ENCODE data around the gene CACNA1I.

The CACNA1I gene

GRCh38 chr22:39597236-39597869 is 26.8 kb downstream of the CACNA1I start:
- DNase-seq (ENCODE audit: low spot score), result no peak

GRCh38 chr22:39598017-39598965 is 27.7 kb downstream of the CACNA1I start:
- DNase-seq (ENCODE audit: low spot score), result peak; percentile 47

GRCh38 chr22:39600491-39601179 is 30.1 kb downstream of the CACNA1I start:
- DNase-seq (ENCODE audit: low spot score), result no peak

GRCh38 chr22:39601180-39601535 is 30.6 kb downstream of the CACNA1I start:
- no peak for DNase-seq (ENCODE audit: low spot score)

GRCh38 chr22:39603345-39603744 is 32.8 kb downstream of the CACNA1I start:
- DNase-seq (ENCODE audit: low spot score), result no peak

GRCh38 chr22:39610246-39610645 is 39.7 kb downstream of the CACNA1I start:
- no peak for DNase-seq (ENCODE audit: low spot score)

GRCh38 chr22:39610766-39611165 is 40.2 kb downstream of the CACNA1I start:
- DNase-seq (ENCODE audit: low spot score), result no peak

- DNase-seq (ENCODE audit: low spot score), result no peak
Measured at GRCh38 chr22:39611360-39611759, 40.8 kb downstream of the CACNA1I start.

GRCh38 chr22:39612811-39613548 is 42.4 kb downstream of the CACNA1I start:
- no peak for DNase-seq (ENCODE audit: low spot score)

GRCh38 chr22:39613549-39613921 is 43.0 kb downstream of the CACNA1I start:
- DNase-seq (ENCODE audit: low spot score), result no peak

GRCh38 chr22:39614442-39614841 is 43.9 kb downstream of the CACNA1I start:
- no peak for DNase-seq (ENCODE audit: low spot score)

- no peak for DNase-seq (ENCODE audit: low spot score)
Measured at GRCh38 chr22:39616051-39616450, 45.5 kb downstream of the CACNA1I start.

- no peak for DNase-seq (ENCODE audit: low spot score)
Measured at GRCh38 chr22:39616781-39617180, 46.2 kb downstream of the CACNA1I start.

GRCh38 chr22:39617342-39617741 is 46.8 kb downstream of the CACNA1I start:
- DNase-seq (ENCODE audit: low spot score), result no peak

GRCh38 chr22:39617970-39618757 is 47.6 kb downstream of the CACNA1I start:
- DNase-seq (ENCODE audit: low spot score), result no peak

GRCh38 chr22:39618996-39619530 is 48.5 kb downstream of the CACNA1I start:
- no peak for DNase-seq (ENCODE audit: low spot score)

- DNase-seq (ENCODE audit: low spot score), result no peak
Measured at GRCh38 chr22:39620924-39621690, 50.6 kb downstream of the CACNA1I start.

- no peak for DNase-seq (ENCODE audit: low spot score)
Measured at GRCh38 chr22:39621826-39622225, 51.3 kb downstream of the CACNA1I start.

GRCh38 chr22:39622881-39623367 is 52.4 kb downstream of the CACNA1I start:
- DNase-seq (ENCODE audit: low spot score), result peak; percentile 20

Measured in LoVo (cell line).